Liver (tissue), 9 donors: ENCODE results near the gene WNT11. TPM values are rescaled to one million over a fixed set of nuclear protein-coding genes. Genes with fewer than 3 reads are reported as not detected.

ENCODE experiments used
- DNase-seq: peaks from one replicate; pipeline ENCODE4 v3.0.0-alpha.2; 2017; ENCODE audit warnings: low spot score
- H3K27ac ChIP-seq, 2 donors: one replicate each; pipeline ENCODE4 v1.7.0; 2013; ENCODE audit warnings: inconsistent platforms in 2 of 2, low read length in 2 of 2, control low read depth in 1 of 2, low read depth in 1 of 2, mild to moderate bottlenecking in 1 of 2
- H3K27me3 ChIP-seq, 4 donors: one replicate each; pipeline versions ENCODE4 v1.6.1 to v1.7.0; 2013; ENCODE audit warnings: low read length in 3 of 4, inconsistent platforms in 1 of 4, mild to moderate bottlenecking in 1 of 4, moderate library complexity in 1 of 4; ENCODE audit not compliant: control insufficient read depth in 4 of 4, insufficient read depth in 4 of 4
- H3K36me3 ChIP-seq, 4 donors: one replicate each; pipeline versions ENCODE4 v1.6.1 to v1.7.0; 2013; ENCODE audit warnings: low read length in 3 of 4, mild to moderate bottlenecking in 3 of 4, low read depth in 1 of 4, moderate library complexity in 1 of 4; ENCODE audit not compliant: control insufficient read depth in 4 of 4, insufficient read depth in 3 of 4
- H3K4me1 ChIP-seq, 4 donors: one replicate each; pipeline versions ENCODE4 v1.6.1 to v1.7.0; 2013; ENCODE audit warnings: low read length in 3 of 4, mild to moderate bottlenecking in 3 of 4, moderate library complexity in 1 of 4; ENCODE audit not compliant: control insufficient read depth in 4 of 4, insufficient read depth in 4 of 4
- H3K4me3 ChIP-seq, 3 donors: one replicate each; pipeline versions ENCODE4 v1.6.1 to v1.7.0; 2013; ENCODE audit warnings: low read length in 3 of 3, control low read depth in 1 of 3, low read depth in 1 of 3, mild to moderate bottlenecking in 1 of 3
- H3K9ac ChIP-seq, 2 donors: one replicate each; pipeline ENCODE4 v1.7.0; 2013; ENCODE audit warnings: low read length in 2 of 2, mild to moderate bottlenecking in 2 of 2, moderate library complexity in 2 of 2, control low read depth in 1 of 2, low read depth in 1 of 2
- H3K9me3 ChIP-seq, 4 donors: one replicate each; pipeline versions ENCODE4 v1.6.1 to v1.7.0; 2013; ENCODE audit warnings: low read length in 3 of 4; ENCODE audit not compliant: control insufficient read depth in 4 of 4
- EGR1 ChIP-seq, 2 donors: IDR thresholded peaks; 2 replicates each; pipeline ENCODE4 v1.6.1; 2016 to 2018; ENCODE audit warnings: antibody characterized with exemption in 2 of 2, low read depth in 2 of 2
- FOXA1 ChIP-seq: IDR thresholded peaks from 2 replicates; pipeline ENCODE4 v1.6.1; 2016; ENCODE audit warnings: antibody characterized with exemption
- FOXA2 ChIP-seq: IDR thresholded peaks from 2 replicates; pipeline ENCODE4 v1.6.1; 2016; ENCODE audit warnings: antibody characterized with exemption
- HNF4A ChIP-seq, 2 donors: conservative IDR thresholded peaks; 2 replicates each; pipeline ENCODE4 v1.6.1; 2016; ENCODE audit warnings: antibody characterized with exemption in 2 of 2, mild to moderate bottlenecking in 2 of 2
- JUND ChIP-seq, 2 donors: IDR thresholded peaks; 2 replicates each; pipeline ENCODE4 v1.6.1; 2016; ENCODE audit warnings: antibody characterized with exemption in 2 of 2
- NR2F2 ChIP-seq: IDR thresholded peaks from 2 replicates; pipeline ENCODE4 v1.6.1; 2016; ENCODE audit warnings: antibody characterized with exemption
- RAD21 ChIP-seq, 2 donors: IDR thresholded peaks; 2 replicates each; pipeline ENCODE4 v1.6.1; 2016; ENCODE audit warnings: antibody characterized with exemption in 2 of 2, mild to moderate bottlenecking in 2 of 2
- RXRA ChIP-seq, 2 donors: IDR thresholded peaks; 2 replicates each; pipeline ENCODE4 v1.6.1; 2017 to 2018; ENCODE audit warnings: antibody characterized with exemption in 2 of 2, mild to moderate bottlenecking in 1 of 2
- TAF1 ChIP-seq: conservative IDR thresholded peaks from 2 replicates; pipeline ENCODE4 v1.6.1; 2016; ENCODE audit warnings: antibody characterized with exemption, mild to moderate bottlenecking
- YY1 ChIP-seq: IDR thresholded peaks from 2 replicates; pipeline ENCODE4 v1.6.1; 2016; ENCODE audit warnings: antibody characterized with exemption, mild to moderate bottlenecking
- WGBS: extraction: QIAGEN DNeasy Blood & Tissue Kit; methylation state at CpG from one replicate; pipeline ENCODE4 v1.1.7; 2013; 5-methylcytosine and 5-hydroxymethylcytosine counted together
- polyA plus RNA-seq, 2 donors: library from polyadenylated mRNA; stranded (reverse) in 1 of 2; unstranded in 1 of 2; fragments of 200-250 nt in 1 of 2; fragments of >200 nt in 1 of 2; fragmentation: Nextera tagmentation in 1 of 2; extraction: Ambion mirVana in 1 of 2; gene quantifications; one replicate each; pipeline versions ENCODE4 v1.2.1 to v1.2.3, GENCODE V29; 2013 to 2015
- total RNA-seq, 2 donors: library from RNA; depleted of rRNA; stranded (reverse); fragments of >200 nt; gene quantifications; one replicate each; pipeline ENCODE4 v1.2.3, GENCODE V29; 2014
- TF ChIP-seq, protein P1 (sequence below): IDR thresholded peaks from 2 replicates; pipeline ENCODE4 v1.6.1; 2016; ENCODE audit warnings: antibody characterized with exemption
- TF ChIP-seq, protein P2 (sequence below): fragments of 150-350 bp; IDR thresholded peaks from 2 replicates; pipeline ENCODE4 v1.5.1; 2017; ENCODE audit warnings: improper control_type of control experiment, low read depth, low read length; ENCODE audit not compliant: missing input control
- TF ChIP-seq, protein P3 (sequence below): IDR thresholded peaks from 2 replicates; pipeline ENCODE4 v1.6.1; 2016; ENCODE audit warnings: antibody characterized with exemption
- TF ChIP-seq, protein P4 (sequence below): IDR thresholded peaks from 2 replicates; pipeline ENCODE4 v1.6.1; 2016; ENCODE audit warnings: antibody characterized with exemption
- TF ChIP-seq, protein P5 (sequence below): IDR thresholded peaks from 2 replicates; pipeline ENCODE4 v1.6.1; 2016; ENCODE audit warnings: antibody characterized with exemption, mild to moderate bottlenecking
- donor health status: healthy.
- donor health status: healthy.
- donor health status: healthy.
- donor health status: healthy.
- donor health status: healthy.

The WNT11 gene
- total and polyA plus RNA-seq, 4 donors, result 1.1 to 4.8 (median 2.5) TPM

GRCh38 chr11:76216536-76217325 lies 10.4 kb upstream of the WNT11 start:
- 91% methylated on average over 9 of the region's 9 CpGs for WGBS
- Histone ChIP-seq H3K27ac (no peak overlapping the region), H3K9ac (no peak overlapping the region), H3K27me3 (no peaks in the 10 kb centered on the region), H3K4me3 (no peak overlapping the region), H3K36me3 (no peaks in the 10 kb centered on the region), H3K4me1 (no peaks in the 10 kb centered on the region), H3K9me3 (no peaks in the 10 kb centered on the region)
- TF ChIP-seq, protein P1, sequence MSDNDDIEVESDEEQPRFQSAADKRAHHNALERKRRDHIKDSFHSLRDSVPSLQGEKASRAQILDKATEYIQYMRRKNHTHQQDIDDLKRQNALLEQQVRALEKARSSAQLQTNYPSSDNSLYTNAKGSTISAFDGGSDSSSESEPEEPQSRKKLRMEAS, result no peak
- TF ChIP-seq YY1, result no peak
- TF ChIP-seq RAD21 (IDR thresholded peaks at IDR 0.05), result no peak
- no peak for DNase-seq

DNA sequence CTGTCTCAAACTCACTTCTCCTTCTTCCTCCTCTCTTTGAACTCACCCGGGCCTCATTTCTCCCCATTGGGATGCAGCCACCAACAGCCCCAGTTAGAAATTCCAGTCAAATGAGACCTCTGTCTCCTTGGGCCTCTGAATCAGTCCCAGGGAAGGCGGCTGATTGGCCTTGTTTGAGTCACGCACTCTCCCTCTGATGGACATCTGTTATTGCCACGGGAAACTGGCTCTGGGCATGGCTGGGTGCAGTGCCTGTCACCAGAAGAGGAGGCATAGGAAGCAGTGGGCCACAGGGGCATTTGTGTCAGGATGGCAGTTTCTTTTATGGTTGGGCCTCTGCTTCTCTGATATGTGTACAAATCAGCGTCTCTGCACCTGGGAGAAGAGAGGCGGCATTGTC lies 9.6 kb upstream of the WNT11 start:
- Histone ChIP-seq H3K36me3 (no peaks in the 10 kb centered on the region), H3K9ac (no peak overlapping the region), H3K4me3 (no peak overlapping the region), H3K9me3 (no peaks in the 10 kb centered on the region), H3K27ac (no peak overlapping the region), H3K4me1 (peaks cover 0 to under 1% (median under 1%) of the 10 kb centered on the region in 4 donors), H3K27me3 (no peaks in the 10 kb centered on the region)
- WGBS, result 89% methylated on average over 6 of the region's 6 CpGs
- no peak for DNase-seq
- TF ChIP-seq FOXA1 (no peak), EGR1 (IDR thresholded peaks at IDR 0.05; ENCODE audit: low read depth in 2 of 2) (no peak), HNF4A (conservative IDR thresholded peaks at IDR 0.05) (no peak)
- TF ChIP-seq, protein P2, sequence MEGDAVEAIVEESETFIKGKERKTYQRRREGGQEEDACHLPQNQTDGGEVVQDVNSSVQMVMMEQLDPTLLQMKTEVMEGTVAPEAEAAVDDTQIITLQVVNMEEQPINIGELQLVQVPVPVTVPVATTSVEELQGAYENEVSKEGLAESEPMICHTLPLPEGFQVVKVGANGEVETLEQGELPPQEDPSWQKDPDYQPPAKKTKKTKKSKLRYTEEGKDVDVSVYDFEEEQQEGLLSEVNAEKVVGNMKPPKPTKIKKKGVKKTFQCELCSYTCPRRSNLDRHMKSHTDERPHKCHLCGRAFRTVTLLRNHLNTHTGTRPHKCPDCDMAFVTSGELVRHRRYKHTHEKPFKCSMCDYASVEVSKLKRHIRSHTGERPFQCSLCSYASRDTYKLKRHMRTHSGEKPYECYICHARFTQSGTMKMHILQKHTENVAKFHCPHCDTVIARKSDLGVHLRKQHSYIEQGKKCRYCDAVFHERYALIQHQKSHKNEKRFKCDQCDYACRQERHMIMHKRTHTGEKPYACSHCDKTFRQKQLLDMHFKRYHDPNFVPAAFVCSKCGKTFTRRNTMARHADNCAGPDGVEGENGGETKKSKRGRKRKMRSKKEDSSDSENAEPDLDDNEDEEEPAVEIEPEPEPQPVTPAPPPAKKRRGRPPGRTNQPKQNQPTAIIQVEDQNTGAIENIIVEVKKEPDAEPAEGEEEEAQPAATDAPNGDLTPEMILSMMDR, result no peak

DNA sequence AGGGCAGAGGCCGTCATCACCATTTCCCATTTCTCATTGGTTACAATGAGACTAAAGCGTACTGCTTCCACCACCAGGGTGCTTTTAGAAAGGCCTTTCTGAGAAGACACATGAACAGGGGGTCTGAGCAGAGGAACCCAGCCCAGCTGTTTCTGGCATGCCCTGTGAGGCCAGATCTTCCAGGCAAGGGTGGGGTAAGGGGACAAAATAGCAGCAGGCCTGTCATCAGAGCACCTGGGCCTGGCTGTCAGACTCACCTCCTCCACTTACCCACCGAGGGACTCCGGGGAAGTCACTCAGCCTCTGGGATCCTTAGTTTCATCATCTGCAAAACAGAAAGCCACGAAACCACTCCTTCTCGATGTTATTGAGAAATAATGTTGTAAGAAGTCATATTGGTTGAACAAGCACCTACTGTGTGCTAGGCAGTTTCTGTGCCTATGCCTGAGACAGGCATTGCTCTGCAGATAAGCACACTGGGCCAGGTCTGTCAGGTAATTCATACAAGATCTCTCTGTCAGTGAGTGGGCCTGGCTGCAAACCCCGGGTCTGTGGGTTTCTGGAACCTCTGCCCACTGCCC lies 8.8 kb upstream of the WNT11 start:
- no peak for DNase-seq
- no peak overlapping the region for H3K27ac ChIP-seq
- 84% methylated on average over 7 of the region's 7 CpGs for WGBS
- H3K27me3 ChIP-seq, result no peaks in the 10 kb centered on the region
- H3K9me3 ChIP-seq, result no peaks in the 10 kb centered on the region
- no peak overlapping the region for H3K4me3 ChIP-seq
- no peaks in the 10 kb centered on the region for H3K36me3 ChIP-seq
- TF ChIP-seq RAD21 (IDR thresholded peaks at IDR 0.05) (no peak), FOXA1 (no peak), RXRA (IDR thresholded peaks at IDR 0.05) (no peak), JUND (IDR thresholded peaks at IDR 0.05) (no peak), FOXA2 (no peak), NR2F2 (no peak), TAF1 (no peak), HNF4A (conservative IDR thresholded peaks at IDR 0.05) (no peak), EGR1 (IDR thresholded peaks at IDR 0.05; ENCODE audit: low read depth in 2 of 2) (no peak)
- TF ChIP-seq, protein P2, result no peak
- TF ChIP-seq, protein P3, sequence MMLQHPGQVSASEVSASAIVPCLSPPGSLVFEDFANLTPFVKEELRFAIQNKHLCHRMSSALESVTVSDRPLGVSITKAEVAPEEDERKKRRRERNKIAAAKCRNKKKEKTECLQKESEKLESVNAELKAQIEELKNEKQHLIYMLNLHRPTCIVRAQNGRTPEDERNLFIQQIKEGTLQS, result no peak
- TF ChIP-seq, protein P1, result no peak
- TF ChIP-seq, protein P4, sequence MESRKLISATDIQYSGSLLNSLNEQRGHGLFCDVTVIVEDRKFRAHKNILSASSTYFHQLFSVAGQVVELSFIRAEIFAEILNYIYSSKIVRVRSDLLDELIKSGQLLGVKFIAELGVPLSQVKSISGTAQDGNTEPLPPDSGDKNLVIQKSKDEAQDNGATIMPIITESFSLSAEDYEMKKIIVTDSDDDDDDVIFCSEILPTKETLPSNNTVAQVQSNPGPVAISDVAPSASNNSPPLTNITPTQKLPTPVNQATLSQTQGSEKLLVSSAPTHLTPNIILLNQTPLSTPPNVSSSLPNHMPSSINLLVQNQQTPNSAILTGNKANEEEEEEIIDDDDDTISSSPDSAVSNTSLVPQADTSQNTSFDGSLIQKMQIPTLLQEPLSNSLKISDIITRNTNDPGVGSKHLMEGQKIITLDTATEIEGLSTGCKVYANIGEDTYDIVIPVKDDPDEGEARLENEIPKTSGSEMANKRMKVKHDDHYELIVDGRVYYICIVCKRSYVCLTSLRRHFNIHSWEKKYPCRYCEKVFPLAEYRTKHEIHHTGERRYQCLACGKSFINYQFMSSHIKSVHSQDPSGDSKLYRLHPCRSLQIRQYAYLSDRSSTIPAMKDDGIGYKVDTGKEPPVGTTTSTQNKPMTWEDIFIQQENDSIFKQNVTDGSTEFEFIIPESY, result no peak
- TF ChIP-seq, protein P5, sequence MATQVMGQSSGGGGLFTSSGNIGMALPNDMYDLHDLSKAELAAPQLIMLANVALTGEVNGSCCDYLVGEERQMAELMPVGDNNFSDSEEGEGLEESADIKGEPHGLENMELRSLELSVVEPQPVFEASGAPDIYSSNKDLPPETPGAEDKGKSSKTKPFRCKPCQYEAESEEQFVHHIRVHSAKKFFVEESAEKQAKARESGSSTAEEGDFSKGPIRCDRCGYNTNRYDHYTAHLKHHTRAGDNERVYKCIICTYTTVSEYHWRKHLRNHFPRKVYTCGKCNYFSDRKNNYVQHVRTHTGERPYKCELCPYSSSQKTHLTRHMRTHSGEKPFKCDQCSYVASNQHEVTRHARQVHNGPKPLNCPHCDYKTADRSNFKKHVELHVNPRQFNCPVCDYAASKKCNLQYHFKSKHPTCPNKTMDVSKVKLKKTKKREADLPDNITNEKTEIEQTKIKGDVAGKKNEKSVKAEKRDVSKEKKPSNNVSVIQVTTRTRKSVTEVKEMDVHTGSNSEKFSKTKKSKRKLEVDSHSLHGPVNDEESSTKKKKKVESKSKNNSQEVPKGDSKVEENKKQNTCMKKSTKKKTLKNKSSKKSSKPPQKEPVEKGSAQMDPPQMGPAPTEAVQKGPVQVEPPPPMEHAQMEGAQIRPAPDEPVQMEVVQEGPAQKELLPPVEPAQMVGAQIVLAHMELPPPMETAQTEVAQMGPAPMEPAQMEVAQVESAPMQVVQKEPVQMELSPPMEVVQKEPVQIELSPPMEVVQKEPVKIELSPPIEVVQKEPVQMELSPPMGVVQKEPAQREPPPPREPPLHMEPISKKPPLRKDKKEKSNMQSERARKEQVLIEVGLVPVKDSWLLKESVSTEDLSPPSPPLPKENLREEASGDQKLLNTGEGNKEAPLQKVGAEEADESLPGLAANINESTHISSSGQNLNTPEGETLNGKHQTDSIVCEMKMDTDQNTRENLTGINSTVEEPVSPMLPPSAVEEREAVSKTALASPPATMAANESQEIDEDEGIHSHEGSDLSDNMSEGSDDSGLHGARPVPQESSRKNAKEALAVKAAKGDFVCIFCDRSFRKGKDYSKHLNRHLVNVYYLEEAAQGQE, result no peak
- no peak overlapping the region for H3K9ac ChIP-seq
- peaks cover 0 to 8% (median 2%) of the 10 kb centered on the region in 4 donors for H3K4me1 ChIP-seq
